Measurements from ENCODE around the gene CTIF.
"Not testable (repeated sequence)": the region's sequence is repeated elsewhere in the genome, so short reads cannot be mapped to it uniquely, and the experiment has no call there.

The CTIF gene

GRCh38 chr18:48869591-48869990 lies 330.8 kb downstream of the CTIF start:
- no peak overlapping the region for H3K4me3 ChIP-seq (ENCODE audit: low read depth, low read length)
- DNase-seq = no peak
- TF ChIP-seq, protein P1, sequence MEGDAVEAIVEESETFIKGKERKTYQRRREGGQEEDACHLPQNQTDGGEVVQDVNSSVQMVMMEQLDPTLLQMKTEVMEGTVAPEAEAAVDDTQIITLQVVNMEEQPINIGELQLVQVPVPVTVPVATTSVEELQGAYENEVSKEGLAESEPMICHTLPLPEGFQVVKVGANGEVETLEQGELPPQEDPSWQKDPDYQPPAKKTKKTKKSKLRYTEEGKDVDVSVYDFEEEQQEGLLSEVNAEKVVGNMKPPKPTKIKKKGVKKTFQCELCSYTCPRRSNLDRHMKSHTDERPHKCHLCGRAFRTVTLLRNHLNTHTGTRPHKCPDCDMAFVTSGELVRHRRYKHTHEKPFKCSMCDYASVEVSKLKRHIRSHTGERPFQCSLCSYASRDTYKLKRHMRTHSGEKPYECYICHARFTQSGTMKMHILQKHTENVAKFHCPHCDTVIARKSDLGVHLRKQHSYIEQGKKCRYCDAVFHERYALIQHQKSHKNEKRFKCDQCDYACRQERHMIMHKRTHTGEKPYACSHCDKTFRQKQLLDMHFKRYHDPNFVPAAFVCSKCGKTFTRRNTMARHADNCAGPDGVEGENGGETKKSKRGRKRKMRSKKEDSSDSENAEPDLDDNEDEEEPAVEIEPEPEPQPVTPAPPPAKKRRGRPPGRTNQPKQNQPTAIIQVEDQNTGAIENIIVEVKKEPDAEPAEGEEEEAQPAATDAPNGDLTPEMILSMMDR (IDR thresholded peaks at IDR 0.05; ENCODE audit: low read depth, low read length) = no peak
- no peaks in the 10 kb centered on the region for H3K9me3 ChIP-seq
- H3K4me1 ChIP-seq = peaks cover 5% of the 10 kb centered on the region
- H3K36me3 ChIP-seq = no peaks in the 10 kb centered on the region
- H3K27me3 ChIP-seq = no peaks in the 10 kb centered on the region

DNA sequence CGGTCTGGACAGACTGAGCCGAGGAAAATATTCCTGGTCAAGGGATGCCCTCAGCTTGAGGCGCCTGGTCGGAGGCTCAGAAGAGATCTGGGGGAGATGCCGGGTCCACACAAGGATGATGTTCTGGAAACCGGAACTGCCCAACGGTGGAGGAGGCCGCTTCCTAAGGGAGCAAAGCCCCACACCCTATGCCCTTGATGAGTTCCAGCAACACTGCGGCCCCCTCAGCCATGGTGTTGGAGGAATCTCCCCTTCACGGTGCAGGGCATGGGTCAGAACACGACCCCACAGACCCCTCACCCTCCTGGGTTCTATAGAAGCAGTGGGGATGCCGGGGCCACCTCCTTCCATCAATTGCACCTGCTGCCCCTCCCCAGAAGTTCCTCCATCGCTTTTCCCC lies 332.1 kb downstream of the CTIF start:
- not testable (repeated sequence) for H3K4me3 ChIP-seq (ENCODE audit: low read depth, low read length); H3K36me3 ChIP-seq; H3K27me3 ChIP-seq; H3K4me1 ChIP-seq; H3K9me3 ChIP-seq; DNase-seq

DNA sequence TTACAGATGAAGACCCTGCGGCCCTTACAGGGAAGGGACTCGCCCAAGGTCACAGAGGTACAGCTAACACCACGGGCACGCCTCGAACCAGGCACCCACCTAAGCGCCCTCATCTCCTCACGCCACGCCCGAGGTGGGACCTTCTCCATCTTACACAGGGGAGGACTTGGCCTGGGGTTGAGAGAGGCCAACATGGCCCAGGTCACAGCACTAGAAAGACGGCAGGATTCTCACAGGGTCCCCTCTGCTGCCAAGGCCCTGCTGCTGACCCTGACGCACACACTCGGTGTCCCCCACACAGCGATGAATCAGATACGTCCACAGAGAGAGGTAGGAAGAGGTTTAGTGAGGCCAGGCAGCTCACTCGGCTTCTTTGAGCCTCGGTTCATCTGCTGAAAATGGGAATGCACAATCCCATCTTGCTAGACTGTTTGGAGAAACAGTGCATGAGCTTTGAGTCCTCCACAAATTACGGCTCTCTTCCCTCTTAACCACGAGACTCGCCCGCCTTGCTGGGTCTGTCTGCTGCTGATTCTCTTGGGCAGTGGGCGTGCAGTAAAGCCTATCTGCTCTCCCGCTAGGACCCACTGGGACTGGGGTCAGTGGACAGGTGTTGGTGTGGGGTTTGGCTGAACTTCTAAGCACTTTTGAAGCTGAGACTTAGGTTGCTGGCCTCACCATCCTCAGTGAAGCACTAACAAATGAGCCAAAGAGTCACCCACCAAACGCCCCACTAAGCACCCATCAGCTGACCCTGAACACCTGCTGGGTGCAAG lies 332.7 kb downstream of the CTIF start:
- Histone ChIP-seq H3K36me3 (no peaks in the 10 kb centered on the region), H3K9me3 (no peaks in the 10 kb centered on the region), H3K4me1 (peaks cover 4% of the 10 kb centered on the region), H3K4me3 (ENCODE audit: low read depth, low read length) (no peak overlapping the region), H3K27me3 (no peaks in the 10 kb centered on the region)
- TF ChIP-seq, protein P1 (IDR thresholded peaks at IDR 0.05; ENCODE audit: low read depth, low read length) = no peak
- DNase-seq = no peak

- Histone ChIP-seq H3K27me3 (no peaks in the 10 kb centered on the region), H3K4me1 (no peaks in the 10 kb centered on the region), H3K9me3 (no peaks in the 10 kb centered on the region), H3K36me3 (no peaks in the 10 kb centered on the region), H3K4me3 (ENCODE audit: low read depth, low read length) (no peak overlapping the region)
- DNase-seq = no peak
- TF ChIP-seq, protein P1 (IDR thresholded peaks at IDR 0.05; ENCODE audit: low read depth, low read length) = no peak
Observed at GRCh38 chr18:48872234-48873145, 333.7 kb downstream of the CTIF start.

- no peaks in the 10 kb centered on the region for H3K9me3 ChIP-seq
- no peaks in the 10 kb centered on the region for H3K36me3 ChIP-seq
- no peaks in the 10 kb centered on the region for H3K27me3 ChIP-seq
- no peak for DNase-seq
- H3K4me3 ChIP-seq (ENCODE audit: low read depth, low read length) = no peak overlapping the region
- TF ChIP-seq, protein P1 (IDR thresholded peaks at IDR 0.05; ENCODE audit: low read depth, low read length) = no peak
- no peaks in the 10 kb centered on the region for H3K4me1 ChIP-seq
Observed at GRCh38 chr18:48874233-48874632, 335.4 kb downstream of the CTIF start.

DNA sequence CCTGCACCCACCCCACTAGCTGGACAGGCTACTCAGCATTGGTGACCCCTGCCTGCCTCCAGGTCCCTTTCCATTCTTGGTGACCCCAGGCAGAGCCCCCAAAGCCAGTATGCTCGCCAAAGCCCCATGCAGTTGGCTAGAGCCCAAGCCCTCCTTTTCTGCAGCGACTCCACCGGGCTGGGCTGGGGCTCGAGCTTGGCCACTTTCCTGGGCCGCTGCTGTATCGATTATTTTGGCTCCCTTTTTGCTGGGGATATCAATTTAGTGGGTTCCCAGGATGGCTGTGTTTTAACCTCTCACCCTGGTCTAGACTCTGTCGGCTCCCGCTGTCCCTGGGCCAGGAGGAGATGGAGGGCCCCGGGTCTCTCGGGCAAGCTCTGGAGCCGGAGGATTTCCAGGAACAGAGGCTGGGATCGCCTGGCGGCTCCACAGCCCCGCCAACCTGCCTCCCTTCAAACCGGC lies 335.9 kb downstream of the CTIF start:
- DNase-seq = no peak
- TF ChIP-seq, protein P1 (IDR thresholded peaks at IDR 0.05; ENCODE audit: low read depth, low read length) = no peak
- Histone ChIP-seq H3K4me3 (ENCODE audit: low read depth, low read length) (no peak overlapping the region), H3K9me3 (no peaks in the 10 kb centered on the region), H3K27me3 (no peaks in the 10 kb centered on the region), H3K36me3 (no peaks in the 10 kb centered on the region), H3K4me1 (no peaks in the 10 kb centered on the region)

Data from BE2C (cell line).